ENCODE results near the gene TAS2R60. TPM values are rescaled to one million over a fixed set of nuclear protein-coding genes. Genes with fewer than 3 reads are reported as not detected.

TAS2R60 gene
- total and polyA plus RNA-seq, 4 donors = 0.05 to 1.0 TPM; not detected in 2

GRCh38 chr7:143397710-143398530 lies 45.3 kb upstream of the TAS2R60 start:
- TF ChIP-seq CTCF (IDR thresholded peaks at IDR 0.05; ENCODE audit: control extremely low read depth, extremely low read depth) = no peak
- H3K4me3 ChIP-seq = no peak overlapping the region
- ATAC-seq (ENCODE audit: insufficient read depth, low FRiP score) (no peak), DNase-seq (no peak)
- no peaks in the 10 kb centered on the region for H3K9me3 ChIP-seq (ENCODE audit: control insufficient read depth in 4 of 4, insufficient read depth in 3 of 4, low read length in 3 of 4)
- 92 to 93% methylated on average over 16 of the region's 16 CpGs for WGBS, 2 donors
- no peaks in the 10 kb centered on the region for H3K27me3 ChIP-seq (ENCODE audit: control insufficient read depth in 3 of 3, insufficient read depth in 3 of 3, low read length in 2 of 3)
- no peak overlapping the region for H3K27ac ChIP-seq (ENCODE audit: low read depth in 1 of 2, low read length in 1 of 2)
- peaks cover 0 to 62% (median 29%) of the 10 kb centered on the region in 5 donors for H3K4me1 ChIP-seq (ENCODE audit: control insufficient read depth in 5 of 5, insufficient read depth in 5 of 5, low read length in 5 of 5)
- no peak overlapping the region for H3K9ac ChIP-seq (ENCODE audit: insufficient read depth in 1 of 2, low read length in 2 of 2)
- H3K36me3 ChIP-seq (ENCODE audit: control insufficient read depth in 4 of 4, insufficient read depth in 4 of 4, low read length in 4 of 4) = peaks cover 0 to 5% (median 0%) of the 10 kb centered on the region in 4 donors

- no peak overlapping the region for H3K4me3 ChIP-seq
- H3K9ac ChIP-seq (ENCODE audit: insufficient read depth in 1 of 2, low read length in 2 of 2) = no peak overlapping the region
- no peaks in the 10 kb centered on the region for H3K9me3 ChIP-seq (ENCODE audit: control insufficient read depth in 4 of 4, insufficient read depth in 3 of 4, low read length in 3 of 4)
- DNase-seq = no peak
- no peak overlapping the region for H3K27ac ChIP-seq (ENCODE audit: low read depth in 1 of 2, low read length in 1 of 2)
- no peak for TF ChIP-seq CTCF (IDR thresholded peaks at IDR 0.05; ENCODE audit: control extremely low read depth, extremely low read depth)
- no peak for ATAC-seq (ENCODE audit: insufficient read depth, low FRiP score)
- peaks cover 0 to 59% (median 23%) of the 10 kb centered on the region in 5 donors for H3K4me1 ChIP-seq (ENCODE audit: control insufficient read depth in 5 of 5, insufficient read depth in 5 of 5, low read length in 5 of 5)
- H3K27me3 ChIP-seq (ENCODE audit: control insufficient read depth in 3 of 3, insufficient read depth in 3 of 3, low read length in 2 of 3) = no peaks in the 10 kb centered on the region
- WGBS, 2 donors = 92 to 96% methylated on average over 12 to 14 of the region's 14 CpGs
- H3K36me3 ChIP-seq (ENCODE audit: control insufficient read depth in 4 of 4, insufficient read depth in 4 of 4, low read length in 4 of 4) = peaks cover 0 to 5% (median 0%) of the 10 kb centered on the region in 4 donors
These were observed 44.6 kb upstream of the TAS2R60 start for GRCh38 chr7:143398616-143399015.

- DNase-seq = no peak
- Histone ChIP-seq H3K4me3 (no peak overlapping the region), H3K27ac (ENCODE audit: low read depth in 1 of 2, low read length in 1 of 2) (no peak overlapping the region), H3K9me3 (ENCODE audit: control insufficient read depth in 4 of 4, insufficient read depth in 3 of 4, low read length in 3 of 4) (no peaks in the 10 kb centered on the region), H3K27me3 (ENCODE audit: control insufficient read depth in 3 of 3, insufficient read depth in 3 of 3, low read length in 2 of 3) (no peaks in the 10 kb centered on the region), H3K9ac (ENCODE audit: insufficient read depth in 1 of 2, low read length in 2 of 2) (no peak overlapping the region), H3K4me1 (ENCODE audit: control insufficient read depth in 5 of 5, insufficient read depth in 5 of 5, low read length in 5 of 5) (peaks cover 0 to 60% (median 20%) of the 10 kb centered on the region in 5 donors), H3K36me3 (ENCODE audit: control insufficient read depth in 4 of 4, insufficient read depth in 4 of 4, low read length in 4 of 4) (peaks cover 0 to 5% (median 0%) of the 10 kb centered on the region in 4 donors)
- no peak for TF ChIP-seq CTCF (IDR thresholded peaks at IDR 0.05; ENCODE audit: control extremely low read depth, extremely low read depth)
- no peak for ATAC-seq (ENCODE audit: insufficient read depth, low FRiP score)
- WGBS, 2 donors = 88 to 96% methylated on average over 8 of the region's 8 CpGs
These were observed 44.1 kb upstream of the TAS2R60 start for GRCh38 chr7:143399151-143399550.

All from lung (tissue), 12 donors.